ENCODE data around the gene COLGALT1.

- TF ChIP-seq POLR2AphosphoS5 (IDR thresholded peaks at IDR 0.05; ENCODE audit: low read depth, low read length), result no peak
- TF ChIP-seq, protein P1, sequence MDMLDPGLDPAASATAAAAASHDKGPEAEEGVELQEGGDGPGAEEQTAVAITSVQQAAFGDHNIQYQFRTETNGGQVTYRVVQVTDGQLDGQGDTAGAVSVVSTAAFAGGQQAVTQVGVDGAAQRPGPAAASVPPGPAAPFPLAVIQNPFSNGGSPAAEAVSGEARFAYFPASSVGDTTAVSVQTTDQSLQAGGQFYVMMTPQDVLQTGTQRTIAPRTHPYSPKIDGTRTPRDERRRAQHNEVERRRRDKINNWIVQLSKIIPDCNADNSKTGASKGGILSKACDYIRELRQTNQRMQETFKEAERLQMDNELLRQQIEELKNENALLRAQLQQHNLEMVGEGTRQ (IDR thresholded peaks at IDR 0.05; ENCODE audit: borderline replicate concordance, low read depth, low read length), result no peak
- no peak for TF ChIP-seq CTCF (IDR thresholded peaks at IDR 0.05)
- TF ChIP-seq, protein P2, sequence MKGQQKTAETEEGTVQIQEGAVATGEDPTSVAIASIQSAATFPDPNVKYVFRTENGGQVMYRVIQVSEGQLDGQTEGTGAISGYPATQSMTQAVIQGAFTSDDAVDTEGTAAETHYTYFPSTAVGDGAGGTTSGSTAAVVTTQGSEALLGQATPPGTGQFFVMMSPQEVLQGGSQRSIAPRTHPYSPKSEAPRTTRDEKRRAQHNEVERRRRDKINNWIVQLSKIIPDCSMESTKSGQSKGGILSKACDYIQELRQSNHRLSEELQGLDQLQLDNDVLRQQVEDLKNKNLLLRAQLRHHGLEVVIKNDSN (IDR thresholded peaks at IDR 0.05; ENCODE audit: borderline replicate concordance, low read depth), result no peak
- TF ChIP-seq FOXJ3 (CRISPR knock-in tag; IDR thresholded peaks at IDR 0.05), result no peak
- TF ChIP-seq NRF1 (IDR thresholded peaks at IDR 0.05; ENCODE audit: low read depth, low read length), result no peak
- TF ChIP-seq RCOR1 (IDR thresholded peaks at IDR 0.05; ENCODE audit: low read length), result no peak
Observed at GRCh38 chr19:17520865-17521264, 34.6 kb upstream of the COLGALT1 start.

Measured in SK-N-SH (cell line).